ENCODE measurements around the gene KCNMA1. TPM values are rescaled to one million over a fixed set of nuclear protein-coding genes. Genes with fewer than 3 reads are reported as not detected.

Gene KCNMA1
- polyA plus RNA-seq, 1 of the 3 experiments (the other 2 are of a cell fraction): 107 TPM

DNA sequence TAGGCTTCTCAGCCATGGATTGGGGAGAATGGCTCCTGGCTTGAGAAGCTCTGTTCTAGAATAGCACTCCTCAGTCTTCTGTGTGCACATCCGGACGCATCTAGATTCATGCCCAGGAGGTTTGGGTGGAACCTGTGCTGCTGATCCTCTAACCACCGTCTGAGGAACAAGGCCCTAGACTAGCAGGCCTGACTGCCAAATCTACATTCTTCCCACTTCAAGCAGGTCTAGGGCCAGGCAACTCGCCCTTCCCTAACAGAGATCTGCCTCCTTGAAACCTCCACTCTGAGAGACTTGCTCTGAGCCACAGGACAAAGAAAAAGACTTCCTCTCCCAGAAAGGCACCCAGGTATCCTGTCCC, 61.6 kb downstream of the KCNMA1 start:
- H3K9ac ChIP-seq: no peak overlapping the region
- H3K4me1 ChIP-seq (ENCODE audit: control insufficient read depth in 1 of 2, insufficient read depth in 2 of 2, low read depth in 1 of 2, low read length in 1 of 2): peaks cover 3% of the 10 kb centered on the region in 2 experiments; a peak in 2 of 4 replicates
- no peaks in the 10 kb centered on the region for H3K9me2 ChIP-seq
- H2AFZ ChIP-seq (ENCODE audit: low read depth): no peak overlapping the region
- H3F3A ChIP-seq (replicated peaks; ENCODE audit: insufficient read depth): no peaks in the 10 kb centered on the region
- H3K79me2 ChIP-seq (ENCODE audit: insufficient read depth): peaks cover 11% of the 10 kb centered on the region; the same call in 1 of the 2 replicates
- no peak overlapping the region for H3K4me3 ChIP-seq (ENCODE audit: low read depth in 2 of 2, low read length in 1 of 2)
- no peak for DNase-seq
- POLR2A ChIA-PET: no interaction called here
- H3K27ac ChIP-seq (ENCODE audit: low read depth in 2 of 2, low read length in 1 of 2): no peak overlapping the region
- H3K27me3 ChIP-seq (ENCODE audit: insufficient read depth): no peaks in the 10 kb centered on the region
- 92% methylated on average over 2 of the region's 4 CpGs for WGBS (ENCODE audit: low lambda C conversion rate)
- CTCF ChIA-PET: no interaction called here
- TF ChIP-seq SIN3A (IDR thresholded peaks at IDR 0.05; ENCODE audit: borderline replicate concordance, low read depth, low read length): no peak
- TF ChIP-seq EP300 (IDR thresholded peaks at IDR 0.05; ENCODE audit: borderline replicate concordance in 1 of 2, low read depth in 1 of 2, low read length in 1 of 2): no peak
- H4K20me1 ChIP-seq (ENCODE audit: insufficient read depth): no peaks in the 10 kb centered on the region; the same call in 1 of the 2 replicates
- H3K9me3 ChIP-seq: no peaks in the 10 kb centered on the region
- H3K36me3 ChIP-seq (replicated peaks in 1 of 2; ENCODE audit: control insufficient read depth in 1 of 2, insufficient read depth in 2 of 2, low read length in 1 of 2): no peaks in the 10 kb centered on the region
- no peak overlapping the region for H3K4me2 ChIP-seq

DNA sequence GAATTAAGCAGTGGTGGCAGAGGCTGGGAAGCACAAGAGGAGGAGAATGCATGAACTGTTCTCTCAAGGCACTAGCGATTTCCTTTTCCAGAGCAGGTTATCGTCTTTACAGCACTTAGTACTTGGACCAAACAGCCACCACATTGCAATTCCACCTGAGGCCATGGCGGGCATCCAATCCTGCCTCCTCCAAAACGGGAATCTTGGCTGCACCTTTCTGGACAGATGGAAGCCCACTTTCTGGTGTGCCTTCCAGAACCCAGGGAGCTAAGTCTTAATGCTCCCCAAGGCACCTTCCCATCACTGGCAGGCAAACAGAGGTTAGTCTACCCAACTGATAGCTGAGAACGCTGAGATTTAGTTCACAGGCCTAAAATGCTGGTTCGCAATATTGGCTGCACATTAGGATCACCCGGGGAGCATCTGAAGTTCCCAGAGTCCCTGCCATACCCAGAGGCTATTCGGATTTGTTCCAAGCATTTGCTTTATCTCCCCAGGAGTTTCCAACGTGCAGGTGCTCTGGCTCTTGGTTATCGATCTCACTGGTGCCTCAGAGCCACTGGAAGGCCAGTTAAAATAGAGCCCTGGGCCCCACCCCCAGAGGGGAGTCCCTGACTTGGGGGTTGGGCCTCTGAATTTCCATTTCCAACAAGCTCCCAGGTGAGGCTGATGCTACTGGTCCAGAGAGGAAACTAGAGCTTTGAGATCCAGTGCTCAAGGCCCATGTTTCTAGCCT, 62.2 kb downstream of the KCNMA1 start:
- Histone ChIP-seq H2AFZ (ENCODE audit: low read depth) (no peak overlapping the region), H3K9ac (no peak overlapping the region), H3K4me2 (no peak overlapping the region), H3K4me3 (ENCODE audit: low read depth in 2 of 2, low read length in 1 of 2) (no peak overlapping the region), H3K4me1 (ENCODE audit: control insufficient read depth in 1 of 2, insufficient read depth in 2 of 2, low read depth in 1 of 2, low read length in 1 of 2) (peaks cover 3% of the 10 kb centered on the region in 2 experiments; a peak in 2 of 4 replicates), H3K79me2 (ENCODE audit: insufficient read depth) (peaks cover 7% of the 10 kb centered on the region; the same call in 1 of the 2 replicates), H3K36me3 (replicated peaks in 1 of 2; ENCODE audit: control insufficient read depth in 1 of 2, insufficient read depth in 2 of 2, low read length in 1 of 2) (no peaks in the 10 kb centered on the region), H3K9me2 (no peaks in the 10 kb centered on the region), H3K27ac (ENCODE audit: low read depth in 2 of 2, low read length in 1 of 2) (no peak overlapping the region), H3K9me3 (no peaks in the 10 kb centered on the region), H3F3A (replicated peaks; ENCODE audit: insufficient read depth) (no peaks in the 10 kb centered on the region), H4K20me1 (ENCODE audit: insufficient read depth) (no peaks in the 10 kb centered on the region; the same call in 1 of the 2 replicates), H3K27me3 (ENCODE audit: insufficient read depth) (no peaks in the 10 kb centered on the region)
- WGBS (ENCODE audit: low lambda C conversion rate): 87% methylated on average over 8 of the region's 10 CpGs
- ChIA-PET POLR2A (no interaction called here), CTCF (no interaction called here)
- DNase-seq: no peak
- TF ChIP-seq NRF1 (IDR thresholded peaks at IDR 0.05; ENCODE audit: low read depth, low read length): no peak
- TF ChIP-seq SIN3A (IDR thresholded peaks at IDR 0.05; ENCODE audit: borderline replicate concordance, low read depth, low read length): no peak
- TF ChIP-seq RAD21 (IDR thresholded peaks at IDR 0.05; ENCODE audit: low read length): no peak
- TF ChIP-seq, protein P1, sequence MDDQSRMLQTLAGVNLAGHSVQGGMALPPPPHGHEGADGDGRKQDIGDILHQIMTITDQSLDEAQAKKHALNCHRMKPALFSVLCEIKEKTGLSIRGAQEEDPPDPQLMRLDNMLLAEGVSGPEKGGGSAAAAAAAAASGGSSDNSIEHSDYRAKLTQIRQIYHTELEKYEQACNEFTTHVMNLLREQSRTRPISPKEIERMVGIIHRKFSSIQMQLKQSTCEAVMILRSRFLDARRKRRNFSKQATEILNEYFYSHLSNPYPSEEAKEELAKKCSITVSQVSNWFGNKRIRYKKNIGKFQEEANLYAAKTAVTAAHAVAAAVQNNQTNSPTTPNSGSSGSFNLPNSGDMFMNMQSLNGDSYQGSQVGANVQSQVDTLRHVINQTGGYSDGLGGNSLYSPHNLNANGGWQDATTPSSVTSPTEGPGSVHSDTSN (IDR thresholded peaks at IDR 0.05): no peak
- TF ChIP-seq, protein P2, sequence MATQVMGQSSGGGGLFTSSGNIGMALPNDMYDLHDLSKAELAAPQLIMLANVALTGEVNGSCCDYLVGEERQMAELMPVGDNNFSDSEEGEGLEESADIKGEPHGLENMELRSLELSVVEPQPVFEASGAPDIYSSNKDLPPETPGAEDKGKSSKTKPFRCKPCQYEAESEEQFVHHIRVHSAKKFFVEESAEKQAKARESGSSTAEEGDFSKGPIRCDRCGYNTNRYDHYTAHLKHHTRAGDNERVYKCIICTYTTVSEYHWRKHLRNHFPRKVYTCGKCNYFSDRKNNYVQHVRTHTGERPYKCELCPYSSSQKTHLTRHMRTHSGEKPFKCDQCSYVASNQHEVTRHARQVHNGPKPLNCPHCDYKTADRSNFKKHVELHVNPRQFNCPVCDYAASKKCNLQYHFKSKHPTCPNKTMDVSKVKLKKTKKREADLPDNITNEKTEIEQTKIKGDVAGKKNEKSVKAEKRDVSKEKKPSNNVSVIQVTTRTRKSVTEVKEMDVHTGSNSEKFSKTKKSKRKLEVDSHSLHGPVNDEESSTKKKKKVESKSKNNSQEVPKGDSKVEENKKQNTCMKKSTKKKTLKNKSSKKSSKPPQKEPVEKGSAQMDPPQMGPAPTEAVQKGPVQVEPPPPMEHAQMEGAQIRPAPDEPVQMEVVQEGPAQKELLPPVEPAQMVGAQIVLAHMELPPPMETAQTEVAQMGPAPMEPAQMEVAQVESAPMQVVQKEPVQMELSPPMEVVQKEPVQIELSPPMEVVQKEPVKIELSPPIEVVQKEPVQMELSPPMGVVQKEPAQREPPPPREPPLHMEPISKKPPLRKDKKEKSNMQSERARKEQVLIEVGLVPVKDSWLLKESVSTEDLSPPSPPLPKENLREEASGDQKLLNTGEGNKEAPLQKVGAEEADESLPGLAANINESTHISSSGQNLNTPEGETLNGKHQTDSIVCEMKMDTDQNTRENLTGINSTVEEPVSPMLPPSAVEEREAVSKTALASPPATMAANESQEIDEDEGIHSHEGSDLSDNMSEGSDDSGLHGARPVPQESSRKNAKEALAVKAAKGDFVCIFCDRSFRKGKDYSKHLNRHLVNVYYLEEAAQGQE (IDR thresholded peaks at IDR 0.05; ENCODE audit: low read depth, low read length): no peak
- TF ChIP-seq POLR2AphosphoS5 (IDR thresholded peaks at IDR 0.05; ENCODE audit: low read depth, low read length): no peak
- TF ChIP-seq GATA2 (CRISPR knock-in tag; IDR thresholded peaks at IDR 0.05): no peak
- TF ChIP-seq ELF1 (IDR thresholded peaks at IDR 0.05): no peak
- TF ChIP-seq, protein P3, sequence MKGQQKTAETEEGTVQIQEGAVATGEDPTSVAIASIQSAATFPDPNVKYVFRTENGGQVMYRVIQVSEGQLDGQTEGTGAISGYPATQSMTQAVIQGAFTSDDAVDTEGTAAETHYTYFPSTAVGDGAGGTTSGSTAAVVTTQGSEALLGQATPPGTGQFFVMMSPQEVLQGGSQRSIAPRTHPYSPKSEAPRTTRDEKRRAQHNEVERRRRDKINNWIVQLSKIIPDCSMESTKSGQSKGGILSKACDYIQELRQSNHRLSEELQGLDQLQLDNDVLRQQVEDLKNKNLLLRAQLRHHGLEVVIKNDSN (IDR thresholded peaks at IDR 0.05; ENCODE audit: borderline replicate concordance, low read depth): no peak
- no peak for TF ChIP-seq MXI1 (IDR thresholded peaks at IDR 0.05; ENCODE audit: low read depth, low read length)
- TF ChIP-seq FOXJ3 (CRISPR knock-in tag; IDR thresholded peaks at IDR 0.05): no peak
- TF ChIP-seq TCF12 (IDR thresholded peaks at IDR 0.05): no peak

Measured in SK-N-SH (cell line).